AML-193 (cell line): Measurements from ENCODE around the gene YOD1.

ENCODE experiments used
- DNase-seq, 2 experiments: peaks; one replicate each; lab custom pipeline; 2025; lab: John Stamatoyannopoulos, UW

YOD1 gene

DNA sequence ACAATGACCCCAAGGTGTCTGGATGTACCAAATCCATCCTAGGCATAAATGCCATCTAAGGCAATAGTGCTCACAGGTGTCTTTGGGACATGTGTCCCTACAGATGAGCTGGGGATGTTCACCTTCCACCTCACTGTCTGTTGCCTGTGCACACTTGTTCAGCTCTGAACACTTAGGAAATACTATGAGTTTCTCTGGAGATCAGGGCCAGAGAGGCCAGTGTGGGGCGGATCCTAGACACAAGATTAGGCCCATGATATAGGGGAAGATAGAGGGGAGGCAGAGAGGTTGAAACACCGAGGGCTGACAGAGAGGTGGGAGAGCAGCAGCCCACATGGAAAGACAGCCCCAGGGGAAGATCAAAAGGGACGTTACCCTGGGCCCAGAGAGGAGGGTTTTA is 44.1 kb downstream of the YOD1 start:
- no peak for DNase-seq

DNA sequence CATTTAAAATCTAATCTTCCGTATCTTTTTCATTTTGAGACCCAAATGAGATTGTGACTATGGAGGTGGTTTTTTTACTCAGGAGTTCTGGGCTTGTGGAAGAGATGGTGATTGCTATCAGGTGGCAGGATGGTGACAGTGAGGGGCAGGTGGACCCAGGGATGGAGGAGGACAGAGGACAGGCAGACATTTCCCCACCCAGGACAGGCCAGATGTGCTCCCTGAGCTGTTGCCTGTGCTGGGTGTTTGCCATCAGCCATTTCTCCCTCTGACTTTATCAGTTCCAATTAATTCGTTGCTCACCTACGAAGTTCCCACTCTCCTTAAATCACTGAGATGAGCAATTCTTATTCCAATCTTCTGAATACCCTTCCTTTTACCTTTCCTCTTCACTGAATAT is 44.9 kb downstream of the YOD1 start:
- DNase-seq, result no peak

DNA sequence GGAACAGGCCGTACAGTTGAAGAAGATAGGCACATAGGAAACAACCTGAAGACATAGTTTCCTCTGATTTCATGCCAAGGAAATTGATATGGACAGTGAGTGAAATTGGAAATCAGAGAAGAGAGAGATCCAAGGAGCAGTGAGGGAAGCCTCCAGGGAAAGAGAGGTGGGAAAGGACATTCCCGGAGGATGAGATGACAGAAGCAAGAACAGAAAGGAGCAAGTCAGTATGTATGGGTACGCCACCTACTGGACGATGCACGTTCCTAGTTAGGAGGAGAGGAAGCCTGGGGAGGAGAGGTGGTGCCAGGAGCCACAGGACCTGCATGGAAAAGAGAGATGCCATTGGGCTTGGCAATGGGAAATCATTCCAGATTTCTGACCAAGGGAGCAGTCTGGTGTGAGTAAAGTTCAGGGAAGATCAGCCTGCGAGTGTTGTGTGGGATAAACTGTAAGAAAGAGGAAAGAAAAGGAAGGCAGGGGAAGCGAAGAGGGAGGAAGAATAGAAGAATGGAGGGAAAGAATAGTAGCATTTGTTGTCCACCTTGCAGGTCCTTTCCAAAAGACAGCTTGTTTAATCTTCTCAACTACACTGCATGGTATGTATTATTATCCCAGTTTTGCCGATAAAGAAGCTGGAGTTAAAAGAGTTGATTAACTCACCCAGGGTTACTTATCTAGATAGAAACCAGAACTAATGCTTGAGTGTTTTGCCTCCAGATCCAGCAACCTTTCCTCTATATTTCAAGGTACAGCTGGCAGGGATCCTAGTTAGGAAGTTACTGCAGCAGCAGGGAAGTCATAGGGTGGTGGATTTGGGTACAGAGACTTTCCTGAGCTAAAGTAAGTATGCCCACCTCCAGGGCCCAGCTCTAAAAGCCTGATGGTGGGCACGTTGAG is 45.8 kb downstream of the YOD1 start:
- DNase-seq, result peak; percentile 22 to 35

DNA sequence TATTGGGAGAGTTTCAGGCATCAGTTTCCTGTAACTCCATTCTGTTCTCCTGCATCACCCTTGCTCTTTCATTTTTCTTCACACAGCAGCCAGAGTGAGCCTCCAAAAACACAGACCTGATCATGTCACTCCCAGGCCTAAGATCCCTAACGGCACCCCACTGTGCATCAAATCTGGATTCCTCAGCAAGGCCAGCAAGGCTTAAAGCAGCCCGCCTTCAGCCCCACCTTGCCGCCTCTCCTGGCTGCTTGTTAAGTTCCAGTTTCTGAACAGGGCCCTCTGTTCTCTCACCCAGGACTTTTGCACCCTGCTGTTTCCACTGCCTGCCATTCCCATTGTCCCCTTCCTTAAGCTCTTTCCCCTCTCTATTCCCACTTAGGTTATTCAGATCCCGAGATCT is 47.8 kb downstream of the YOD1 start:
- no peak for DNase-seq

DNA sequence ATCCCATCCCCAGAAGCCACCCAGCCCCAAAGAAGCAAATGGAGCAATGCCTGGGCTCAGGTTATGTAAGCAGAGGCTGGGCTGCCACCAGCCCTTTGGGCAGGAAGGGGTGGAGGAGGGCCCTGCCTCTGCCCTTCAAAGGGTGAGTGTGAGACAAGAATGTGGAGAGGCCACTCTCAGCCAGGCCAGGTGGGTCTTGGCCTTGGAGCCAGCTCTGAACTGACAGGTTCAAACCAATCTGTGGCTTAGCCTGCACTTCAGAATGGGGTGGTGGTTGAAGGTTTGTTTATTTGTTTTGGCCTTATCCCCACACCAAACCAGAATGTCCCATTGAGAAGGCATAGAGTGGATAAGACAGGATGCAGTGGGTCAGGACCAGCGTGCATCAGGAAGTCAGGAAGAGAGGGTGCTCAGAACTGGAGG is 48.3 kb downstream of the YOD1 start:
- DNase-seq, result no peak

DNA sequence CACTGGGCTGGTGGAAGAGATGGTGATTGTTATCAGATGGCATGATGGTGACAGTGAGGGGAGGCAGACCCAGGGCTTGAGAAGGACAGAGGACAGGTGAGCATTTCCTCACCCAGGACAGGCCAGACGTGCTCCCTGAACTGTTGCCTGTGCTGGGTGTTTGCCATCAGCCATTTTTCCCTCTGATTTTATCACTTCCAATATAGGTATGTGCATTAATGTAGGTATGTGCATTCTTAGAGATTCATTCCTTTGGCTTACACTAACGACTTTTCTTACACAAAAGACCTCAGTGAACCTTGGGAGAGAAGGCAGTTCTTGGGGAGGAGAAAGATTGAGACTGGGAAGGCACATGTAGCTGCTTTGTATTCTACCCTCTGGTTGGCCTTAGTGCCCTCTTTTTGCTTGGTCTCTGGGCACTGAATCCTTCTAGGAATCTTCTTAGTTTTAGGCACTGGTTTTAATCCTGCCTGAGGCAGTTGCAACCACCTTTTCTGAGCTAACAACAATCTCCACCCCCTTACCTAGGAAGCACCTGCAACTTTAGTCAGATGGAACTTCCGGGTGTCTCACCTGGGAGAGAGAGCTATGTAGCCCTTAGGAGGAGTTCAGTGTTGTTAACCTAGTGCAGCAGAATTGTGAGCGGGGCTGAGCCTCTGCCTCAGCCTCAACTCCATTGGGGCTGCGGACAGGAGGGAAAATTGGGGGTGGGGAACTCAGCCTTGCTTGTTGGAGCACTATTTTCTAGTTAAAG is 49.3 kb downstream of the YOD1 start:
- DNase-seq, result no peak

DNA sequence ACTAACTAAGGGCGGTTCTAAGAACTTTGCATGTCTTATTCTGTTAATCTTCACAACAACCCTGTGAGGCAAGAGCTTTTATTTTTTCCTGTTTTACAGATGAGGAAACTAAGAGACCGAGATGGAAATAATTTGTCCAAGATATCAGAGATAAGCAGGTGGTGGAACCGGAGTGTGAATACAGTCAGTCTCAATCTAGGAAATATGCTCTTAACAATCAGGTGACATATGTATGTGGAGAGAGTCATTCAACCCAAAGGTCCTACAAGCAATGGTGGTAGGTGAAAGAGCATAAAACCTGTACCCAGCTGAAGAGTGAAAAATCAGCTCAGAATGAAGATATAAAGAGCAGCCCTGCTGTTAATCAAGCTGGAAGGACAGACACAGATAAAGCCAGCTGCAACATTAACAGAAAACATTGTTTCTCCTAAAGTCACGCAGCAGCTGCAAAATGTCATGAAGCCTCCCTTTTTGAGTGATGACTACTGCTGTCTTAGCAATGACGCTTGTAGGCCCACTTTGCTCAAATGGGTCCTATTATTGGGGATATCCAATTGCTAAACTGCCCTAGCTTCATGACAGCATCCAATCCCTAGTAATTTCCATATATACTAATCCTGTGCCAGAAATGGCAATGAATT is 50.2 kb downstream of the YOD1 start:
- DNase-seq, result no peak

DNA sequence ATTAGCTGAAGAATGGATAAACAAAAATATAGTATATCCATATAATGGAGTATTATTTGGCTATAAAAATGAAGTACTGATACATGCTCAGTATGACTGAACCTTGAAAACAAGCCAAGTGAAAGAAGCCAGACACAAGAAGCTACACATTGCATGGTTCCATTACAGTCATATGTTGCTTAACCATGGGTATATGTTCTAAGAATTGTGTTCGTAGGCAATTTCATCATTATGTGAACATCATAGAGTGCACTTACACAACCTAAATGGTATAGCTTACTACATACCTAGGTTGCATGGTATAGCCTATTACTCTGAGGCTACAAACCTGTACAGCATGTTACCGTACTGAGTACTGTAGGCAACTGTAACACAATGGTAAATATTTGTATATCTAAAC is 52.2 kb downstream of the YOD1 start:
- no peak for DNase-seq
